GM23338 (cell line): ENCODE measurements around the gene DDB1. TPM values are rescaled to one million over a fixed set of nuclear protein-coding genes. Genes with fewer than 3 reads are reported as not detected.

ENCODE experiments used
- ATAC-seq: fragments of 200-7000 bp; cut with Tn5 transposase; 3 replicates; pipeline ENCODE4 v1.9.1; 2020
- DNase-seq: peaks from one replicate; pipeline ENCODE4 v3.0.0-alpha.2; 2015; ENCODE audit warnings: low spot score
- H2AFZ ChIP-seq: fragments of 200-600 bp; sonication (generic); 2 replicates; pipeline ENCODE4 v1.8.0; 2016; ENCODE audit warnings: antibody characterized with exemption, mild to moderate bottlenecking, moderate library complexity
- H3F3A ChIP-seq: fragments of 200-600 bp; sonication (generic); replicated peaks from 2 replicates; pipeline ENCODE4 v1.8.0; 2017; ENCODE audit warnings: antibody characterized with exemption, mixed run types, low read depth
- H3K27ac ChIP-seq: fragments of 200-600 bp; sonication (generic); 2 replicates; pipeline ENCODE4 v1.6.1; 2016; ENCODE audit warnings: low read depth
- H3K27me3 ChIP-seq: fragments of 200-600 bp; sonication (generic); 2 replicates; pipeline ENCODE4 v1.8.0; 2016; ENCODE audit warnings: mild to moderate bottlenecking, mixed run types, moderate library complexity; ENCODE audit not compliant: insufficient read depth
- H3K36me3 ChIP-seq: fragments of 200-600 bp; sonication (generic); 2 replicates; pipeline ENCODE4 v1.8.0; 2016; ENCODE audit warnings: mild to moderate bottlenecking; ENCODE audit not compliant: insufficient read depth
- H3K4me1 ChIP-seq: fragments of 200-600 bp; sonication (generic); 2 replicates; pipeline ENCODE4 v1.8.0; 2016; ENCODE audit warnings: mild to moderate bottlenecking, moderate library complexity; ENCODE audit not compliant: insufficient read depth
- H3K4me2 ChIP-seq: fragments of 200-600 bp; sonication (generic); 2 replicates; pipeline ENCODE4 v1.7.1; 2017; ENCODE audit warnings: mixed run types
- H3K4me3 ChIP-seq: fragments of 200-600 bp; sonication (generic); 2 replicates; pipeline ENCODE4 v1.6.1; 2016; ENCODE audit warnings: mixed run types
- H3K79me2 ChIP-seq: fragments of 200-600 bp; sonication (generic); replicated peaks from 2 replicates; pipeline ENCODE4 v1.8.0; 2017; ENCODE audit warnings: mild to moderate bottlenecking; ENCODE audit not compliant: insufficient read depth
- H3K9me2 ChIP-seq: fragments of 200-600 bp; sonication (generic); 2 replicates; pipeline ENCODE4 v1.8.0; 2017; ENCODE audit not compliant: insufficient read depth
- H4K20me1 ChIP-seq: fragments of 200-600 bp; sonication (generic); replicated peaks from 2 replicates; pipeline ENCODE4 v1.8.0; 2017; ENCODE audit warnings: mild to moderate bottlenecking; ENCODE audit not compliant: insufficient read depth
- H3K27ac Mint-ChIP-seq: 2 replicates; pipeline ENCODE4 v1.8.0; 2020; ENCODE audit warnings: inconsistent platforms, mild to moderate bottlenecking, moderate library complexity, mixed read lengths
- H3K27me3 Mint-ChIP-seq: 3 replicates; pipeline ENCODE4 v1.8.0; 2022; ENCODE audit warnings: low read depth, mild to moderate bottlenecking, moderate library complexity, mixed read lengths, inconsistent platforms; ENCODE audit not compliant: insufficient read depth, poor library complexity
- H3K36me3 Mint-ChIP-seq: 3 replicates; pipeline ENCODE4 v1.8.0; 2021; ENCODE audit warnings: low read depth, mild to moderate bottlenecking, inconsistent platforms, moderate library complexity, mixed read lengths
- H3K4me1 Mint-ChIP-seq: 3 replicates; pipeline ENCODE4 v1.8.0; 2020; ENCODE audit warnings: mild to moderate bottlenecking, inconsistent platforms, mixed read lengths
- H3K4me3 Mint-ChIP-seq: 3 replicates; pipeline ENCODE4 v1.8.0; 2021; ENCODE audit warnings: moderate library complexity, mild to moderate bottlenecking, inconsistent platforms, mixed read lengths
- H3K9me3 Mint-ChIP-seq: 3 replicates; pipeline ENCODE4 v1.8.0; 2020; ENCODE audit warnings: moderate library complexity, mild to moderate bottlenecking, inconsistent platforms, mixed read lengths
- CREB1 ChIP-seq: fragments of 250-450 bp; sonication (Bioruptor Pico); IDR thresholded peaks from 2 replicates; pipeline ENCODE4 v1.5.0; 2020; ENCODE audit warnings: low read depth, mild to moderate bottlenecking, moderate library complexity
- ETS1 ChIP-seq: IDR thresholded peaks from 2 replicates; pipeline ENCODE4 v1.6.1; 2016; ENCODE audit warnings: antibody characterized with exemption
- EZH2phosphoT487 ChIP-seq: fragments of 200-600 bp; sonication (generic); IDR thresholded peaks from one replicate; pipeline ENCODE4 v1.8.1; 2018; ENCODE audit warnings: antibody characterized with exemption; ENCODE audit not compliant: unreplicated experiment
- NANOG ChIP-seq: IDR thresholded peaks from 2 replicates; pipeline ENCODE4 v1.6.1; 2016; ENCODE audit warnings: antibody characterized with exemption, borderline replicate concordance
- POLR2AphosphoS5 ChIP-seq: IDR thresholded peaks from 2 replicates; pipeline ENCODE4 v1.6.1; 2016; ENCODE audit warnings: antibody characterized with exemption, low read depth
- REST ChIP-seq: IDR thresholded peaks from one replicate; pipeline ENCODE4 v1.6.1; 2018; ENCODE audit warnings: antibody characterized with exemption; ENCODE audit not compliant: unreplicated experiment
- STAT1 ChIP-seq: IDR thresholded peaks from one replicate; pipeline ENCODE4 v1.6.1; 2016; ENCODE audit warnings: antibody characterized with exemption; ENCODE audit not compliant: unreplicated experiment
- ZNF331 ChIP-seq: fragments of 250-450 bp; sonication (Bioruptor Pico); IDR thresholded peaks from 2 replicates; pipeline ENCODE4 v1.5.0; 2020; ENCODE audit warnings: low read depth, mild to moderate bottlenecking, moderate library complexity
- ZNF462 ChIP-seq: fragments of 250-450 bp; sonication (Bioruptor Pico); IDR thresholded peaks from 2 replicates; pipeline ENCODE4 v1.5.0; 2020; ENCODE audit warnings: mild to moderate bottlenecking, moderate library complexity
- polyA plus RNA-seq: library from polyadenylated mRNA; unstranded; fragments of >200 nt; fragmentation: Nextera tagmentation; extraction: Ambion mirVana; gene quantifications from 2 replicates; pipeline ENCODE4 v1.2.1, GENCODE V29; 2016
- total RNA-seq: library from RNA; depleted of rRNA; stranded (reverse); fragments of >200 nt; shearing (Covaris generic); gene quantifications from 2 replicates; pipeline ENCODE4 v1.2.3, GENCODE V29; 2014

DDB1 gene
- total and polyA plus RNA-seq, 2 experiments from 2014 or later: 102 to 282 TPM

GRCh38 chr11:61338783-61339489 is 6.0 kb upstream of the DDB1 start:
- no peak for DNase-seq
- Mint-ChIP-seq H3K27ac (no peak overlapping the region), H3K4me3 (no peak overlapping the region), H3K4me1 (peaks cover 19% of the 10 kb centered on the region; the same call in 2 of the 3 replicates), H3K27me3 (peaks cover 6% of the 10 kb centered on the region), H3K9me3 (no peaks in the 10 kb centered on the region), H3K36me3 (peaks cover 10% of the 10 kb centered on the region; the same call in 2 of the 3 replicates)
- H3K79me2 ChIP-seq: no peaks in the 10 kb centered on the region
- no peaks in the 10 kb centered on the region for H3K36me3 ChIP-seq
- no peaks in the 10 kb centered on the region for H3K27me3 ChIP-seq
- ATAC-seq: no peak
- no peak overlapping the region for H3K4me2 ChIP-seq
- no peaks in the 10 kb centered on the region for H3K9me2 ChIP-seq
- H3K27ac ChIP-seq: no peak overlapping the region
- no peaks in the 10 kb centered on the region for H4K20me1 ChIP-seq
- TF ChIP-seq CREB1 (CRISPR knock-in tag) (no peak), POLR2AphosphoS5 (no peak), STAT1 (no peak), ZNF462 (CRISPR knock-in tag) (no peak), REST (no peak), EZH2phosphoT487 (no peak), ZNF331 (CRISPR knock-in tag) (no peak), ETS1 (no peak), NANOG (no peak)
- H3K4me3 ChIP-seq: no peak overlapping the region
- no peak overlapping the region for H2AFZ ChIP-seq
- H3K4me1 ChIP-seq: peaks cover 11% of the 10 kb centered on the region; the same call in 1 of the 2 replicates
- peaks cover 21% of the 10 kb centered on the region for H3F3A ChIP-seq
